GM23338 (cell line): Measurements from ENCODE around the gene PRKD1. TPM values are rescaled to one million over a fixed set of nuclear protein-coding genes. Genes with fewer than 3 reads are reported as not detected.

Experiments
- ATAC-seq: fragments of 200-7000 bp; cut with Tn5 transposase; 3 replicates; pipeline ENCODE4 v1.9.1; 2020
- DNase-seq: peaks from one replicate; pipeline ENCODE4 v3.0.0-alpha.2; 2015; ENCODE audit warnings: low spot score
- H2AFZ ChIP-seq: fragments of 200-600 bp; sonication (generic); 2 replicates; pipeline ENCODE4 v1.8.0; 2016; ENCODE audit warnings: antibody characterized with exemption, mild to moderate bottlenecking, moderate library complexity
- H3F3A ChIP-seq: fragments of 200-600 bp; sonication (generic); replicated peaks from 2 replicates; pipeline ENCODE4 v1.8.0; 2017; ENCODE audit warnings: antibody characterized with exemption, mixed run types, low read depth
- H3K27ac ChIP-seq: fragments of 200-600 bp; sonication (generic); 2 replicates; pipeline ENCODE4 v1.6.1; 2016; ENCODE audit warnings: low read depth
- H3K27me3 ChIP-seq: fragments of 200-600 bp; sonication (generic); 2 replicates; pipeline ENCODE4 v1.8.0; 2016; ENCODE audit warnings: mild to moderate bottlenecking, mixed run types, moderate library complexity; ENCODE audit not compliant: insufficient read depth
- H3K36me3 ChIP-seq: fragments of 200-600 bp; sonication (generic); 2 replicates; pipeline ENCODE4 v1.8.0; 2016; ENCODE audit warnings: mild to moderate bottlenecking; ENCODE audit not compliant: insufficient read depth
- H3K4me1 ChIP-seq: fragments of 200-600 bp; sonication (generic); 2 replicates; pipeline ENCODE4 v1.8.0; 2016; ENCODE audit warnings: mild to moderate bottlenecking, moderate library complexity; ENCODE audit not compliant: insufficient read depth
- H3K4me2 ChIP-seq: fragments of 200-600 bp; sonication (generic); 2 replicates; pipeline ENCODE4 v1.7.1; 2017; ENCODE audit warnings: mixed run types
- H3K4me3 ChIP-seq: fragments of 200-600 bp; sonication (generic); 2 replicates; pipeline ENCODE4 v1.6.1; 2016; ENCODE audit warnings: mixed run types
- H3K79me2 ChIP-seq: fragments of 200-600 bp; sonication (generic); replicated peaks from 2 replicates; pipeline ENCODE4 v1.8.0; 2017; ENCODE audit warnings: mild to moderate bottlenecking; ENCODE audit not compliant: insufficient read depth
- H3K9me2 ChIP-seq: fragments of 200-600 bp; sonication (generic); 2 replicates; pipeline ENCODE4 v1.8.0; 2017; ENCODE audit not compliant: insufficient read depth
- H4K20me1 ChIP-seq: fragments of 200-600 bp; sonication (generic); replicated peaks from 2 replicates; pipeline ENCODE4 v1.8.0; 2017; ENCODE audit warnings: mild to moderate bottlenecking; ENCODE audit not compliant: insufficient read depth
- H3K27ac Mint-ChIP-seq: 2 replicates; pipeline ENCODE4 v1.8.0; 2020; ENCODE audit warnings: inconsistent platforms, mild to moderate bottlenecking, moderate library complexity, mixed read lengths
- H3K27me3 Mint-ChIP-seq: 3 replicates; pipeline ENCODE4 v1.8.0; 2022; ENCODE audit warnings: low read depth, mild to moderate bottlenecking, moderate library complexity, mixed read lengths, inconsistent platforms; ENCODE audit not compliant: insufficient read depth, poor library complexity
- H3K36me3 Mint-ChIP-seq: 3 replicates; pipeline ENCODE4 v1.8.0; 2021; ENCODE audit warnings: low read depth, mild to moderate bottlenecking, inconsistent platforms, moderate library complexity, mixed read lengths
- H3K4me1 Mint-ChIP-seq: 3 replicates; pipeline ENCODE4 v1.8.0; 2020; ENCODE audit warnings: mild to moderate bottlenecking, inconsistent platforms, mixed read lengths
- H3K4me3 Mint-ChIP-seq: 3 replicates; pipeline ENCODE4 v1.8.0; 2021; ENCODE audit warnings: moderate library complexity, mild to moderate bottlenecking, inconsistent platforms, mixed read lengths
- H3K9me3 Mint-ChIP-seq: 3 replicates; pipeline ENCODE4 v1.8.0; 2020; ENCODE audit warnings: moderate library complexity, mild to moderate bottlenecking, inconsistent platforms, mixed read lengths
- ETS1 ChIP-seq: IDR thresholded peaks from 2 replicates; pipeline ENCODE4 v1.6.1; 2016; ENCODE audit warnings: antibody characterized with exemption
- EZH2phosphoT487 ChIP-seq: fragments of 200-600 bp; sonication (generic); IDR thresholded peaks from one replicate; pipeline ENCODE4 v1.8.1; 2018; ENCODE audit warnings: antibody characterized with exemption; ENCODE audit not compliant: unreplicated experiment
- JUNB ChIP-seq: IDR thresholded peaks from one replicate; pipeline ENCODE4 v1.6.1; 2016; ENCODE audit warnings: antibody characterized with exemption; ENCODE audit not compliant: unreplicated experiment
- NANOG ChIP-seq: IDR thresholded peaks from 2 replicates; pipeline ENCODE4 v1.6.1; 2016; ENCODE audit warnings: antibody characterized with exemption, borderline replicate concordance
- POLR2AphosphoS5 ChIP-seq: IDR thresholded peaks from 2 replicates; pipeline ENCODE4 v1.6.1; 2016; ENCODE audit warnings: antibody characterized with exemption, low read depth
- STAT1 ChIP-seq: IDR thresholded peaks from one replicate; pipeline ENCODE4 v1.6.1; 2016; ENCODE audit warnings: antibody characterized with exemption; ENCODE audit not compliant: unreplicated experiment
- ZNF114 ChIP-seq: fragments of 250-450 bp; sonication (Bioruptor Pico); IDR thresholded peaks from 2 replicates; pipeline ENCODE4 v1.5.0; 2020; ENCODE audit warnings: mild to moderate bottlenecking, moderate library complexity
- ZNF331 ChIP-seq: fragments of 250-450 bp; sonication (Bioruptor Pico); IDR thresholded peaks from 2 replicates; pipeline ENCODE4 v1.5.0; 2020; ENCODE audit warnings: low read depth, mild to moderate bottlenecking, moderate library complexity
- polyA plus RNA-seq: library from polyadenylated mRNA; unstranded; fragments of >200 nt; fragmentation: Nextera tagmentation; extraction: Ambion mirVana; gene quantifications from 2 replicates; pipeline ENCODE4 v1.2.1, GENCODE V29; 2016
- total RNA-seq: library from RNA; depleted of rRNA; stranded (reverse); fragments of >200 nt; shearing (Covaris generic); gene quantifications from 2 replicates; pipeline ENCODE4 v1.2.3, GENCODE V29; 2014
- TF ChIP-seq, protein P1 (sequence below): IDR thresholded peaks from one replicate; pipeline ENCODE4 v1.6.1; 2018; ENCODE audit warnings: antibody characterized with exemption; ENCODE audit not compliant: unreplicated experiment
- TF ChIP-seq, protein P2 (sequence below), 2 experiments: fragments of 200-600 bp in 1 of 2; sonication (generic) in 1 of 2; conservative IDR thresholded peaks; 2 replicates each; pipeline versions ENCODE4 v1.5.1 to v1.6.1; 2016 to 2017; ENCODE audit warnings: antibody characterized with exemption in 2 of 2, low read depth in 2 of 2, mild to moderate bottlenecking in 2 of 2, moderate library complexity in 1 of 2
- TF ChIP-seq, protein P3 (sequence below): fragments of 250-450 bp; sonication (Bioruptor Pico); IDR thresholded peaks from 2 replicates; pipeline ENCODE4 v1.5.0; 2020; ENCODE audit warnings: mild to moderate bottlenecking, moderate library complexity

PRKD1 gene
- total and polyA plus RNA-seq, 2 experiments from 2014 or later, result 3.1 to 9.7 TPM

GRCh38 chr14:29627137-29627536 is 300.5 kb downstream of the PRKD1 start:
- Mint-ChIP-seq H3K27me3 (no peaks in the 10 kb centered on the region), H3K36me3 (no peaks in the 10 kb centered on the region), H3K9me3 (no peaks in the 10 kb centered on the region), H3K4me1 (no peaks in the 10 kb centered on the region), H3K4me3 (no peak overlapping the region), H3K27ac (no peak overlapping the region; the same call in 1 of the 2 replicates)
- H3K27me3 ChIP-seq, result no peaks in the 10 kb centered on the region
- no peak overlapping the region for H3K4me3 ChIP-seq
- H4K20me1 ChIP-seq, result no peaks in the 10 kb centered on the region
- DNase-seq (no peak), ATAC-seq (no peak)
- no peaks in the 10 kb centered on the region for H3K9me2 ChIP-seq
- TF ChIP-seq, protein P1, sequence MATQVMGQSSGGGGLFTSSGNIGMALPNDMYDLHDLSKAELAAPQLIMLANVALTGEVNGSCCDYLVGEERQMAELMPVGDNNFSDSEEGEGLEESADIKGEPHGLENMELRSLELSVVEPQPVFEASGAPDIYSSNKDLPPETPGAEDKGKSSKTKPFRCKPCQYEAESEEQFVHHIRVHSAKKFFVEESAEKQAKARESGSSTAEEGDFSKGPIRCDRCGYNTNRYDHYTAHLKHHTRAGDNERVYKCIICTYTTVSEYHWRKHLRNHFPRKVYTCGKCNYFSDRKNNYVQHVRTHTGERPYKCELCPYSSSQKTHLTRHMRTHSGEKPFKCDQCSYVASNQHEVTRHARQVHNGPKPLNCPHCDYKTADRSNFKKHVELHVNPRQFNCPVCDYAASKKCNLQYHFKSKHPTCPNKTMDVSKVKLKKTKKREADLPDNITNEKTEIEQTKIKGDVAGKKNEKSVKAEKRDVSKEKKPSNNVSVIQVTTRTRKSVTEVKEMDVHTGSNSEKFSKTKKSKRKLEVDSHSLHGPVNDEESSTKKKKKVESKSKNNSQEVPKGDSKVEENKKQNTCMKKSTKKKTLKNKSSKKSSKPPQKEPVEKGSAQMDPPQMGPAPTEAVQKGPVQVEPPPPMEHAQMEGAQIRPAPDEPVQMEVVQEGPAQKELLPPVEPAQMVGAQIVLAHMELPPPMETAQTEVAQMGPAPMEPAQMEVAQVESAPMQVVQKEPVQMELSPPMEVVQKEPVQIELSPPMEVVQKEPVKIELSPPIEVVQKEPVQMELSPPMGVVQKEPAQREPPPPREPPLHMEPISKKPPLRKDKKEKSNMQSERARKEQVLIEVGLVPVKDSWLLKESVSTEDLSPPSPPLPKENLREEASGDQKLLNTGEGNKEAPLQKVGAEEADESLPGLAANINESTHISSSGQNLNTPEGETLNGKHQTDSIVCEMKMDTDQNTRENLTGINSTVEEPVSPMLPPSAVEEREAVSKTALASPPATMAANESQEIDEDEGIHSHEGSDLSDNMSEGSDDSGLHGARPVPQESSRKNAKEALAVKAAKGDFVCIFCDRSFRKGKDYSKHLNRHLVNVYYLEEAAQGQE, result no peak
- TF ChIP-seq, protein P2, sequence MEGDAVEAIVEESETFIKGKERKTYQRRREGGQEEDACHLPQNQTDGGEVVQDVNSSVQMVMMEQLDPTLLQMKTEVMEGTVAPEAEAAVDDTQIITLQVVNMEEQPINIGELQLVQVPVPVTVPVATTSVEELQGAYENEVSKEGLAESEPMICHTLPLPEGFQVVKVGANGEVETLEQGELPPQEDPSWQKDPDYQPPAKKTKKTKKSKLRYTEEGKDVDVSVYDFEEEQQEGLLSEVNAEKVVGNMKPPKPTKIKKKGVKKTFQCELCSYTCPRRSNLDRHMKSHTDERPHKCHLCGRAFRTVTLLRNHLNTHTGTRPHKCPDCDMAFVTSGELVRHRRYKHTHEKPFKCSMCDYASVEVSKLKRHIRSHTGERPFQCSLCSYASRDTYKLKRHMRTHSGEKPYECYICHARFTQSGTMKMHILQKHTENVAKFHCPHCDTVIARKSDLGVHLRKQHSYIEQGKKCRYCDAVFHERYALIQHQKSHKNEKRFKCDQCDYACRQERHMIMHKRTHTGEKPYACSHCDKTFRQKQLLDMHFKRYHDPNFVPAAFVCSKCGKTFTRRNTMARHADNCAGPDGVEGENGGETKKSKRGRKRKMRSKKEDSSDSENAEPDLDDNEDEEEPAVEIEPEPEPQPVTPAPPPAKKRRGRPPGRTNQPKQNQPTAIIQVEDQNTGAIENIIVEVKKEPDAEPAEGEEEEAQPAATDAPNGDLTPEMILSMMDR (conservative IDR thresholded peaks at IDR 0.05; ENCODE audit: low read depth in 2 of 2), result no peak
- TF ChIP-seq NANOG, result no peak
- TF ChIP-seq POLR2AphosphoS5, result no peak
- TF ChIP-seq, protein P3, sequence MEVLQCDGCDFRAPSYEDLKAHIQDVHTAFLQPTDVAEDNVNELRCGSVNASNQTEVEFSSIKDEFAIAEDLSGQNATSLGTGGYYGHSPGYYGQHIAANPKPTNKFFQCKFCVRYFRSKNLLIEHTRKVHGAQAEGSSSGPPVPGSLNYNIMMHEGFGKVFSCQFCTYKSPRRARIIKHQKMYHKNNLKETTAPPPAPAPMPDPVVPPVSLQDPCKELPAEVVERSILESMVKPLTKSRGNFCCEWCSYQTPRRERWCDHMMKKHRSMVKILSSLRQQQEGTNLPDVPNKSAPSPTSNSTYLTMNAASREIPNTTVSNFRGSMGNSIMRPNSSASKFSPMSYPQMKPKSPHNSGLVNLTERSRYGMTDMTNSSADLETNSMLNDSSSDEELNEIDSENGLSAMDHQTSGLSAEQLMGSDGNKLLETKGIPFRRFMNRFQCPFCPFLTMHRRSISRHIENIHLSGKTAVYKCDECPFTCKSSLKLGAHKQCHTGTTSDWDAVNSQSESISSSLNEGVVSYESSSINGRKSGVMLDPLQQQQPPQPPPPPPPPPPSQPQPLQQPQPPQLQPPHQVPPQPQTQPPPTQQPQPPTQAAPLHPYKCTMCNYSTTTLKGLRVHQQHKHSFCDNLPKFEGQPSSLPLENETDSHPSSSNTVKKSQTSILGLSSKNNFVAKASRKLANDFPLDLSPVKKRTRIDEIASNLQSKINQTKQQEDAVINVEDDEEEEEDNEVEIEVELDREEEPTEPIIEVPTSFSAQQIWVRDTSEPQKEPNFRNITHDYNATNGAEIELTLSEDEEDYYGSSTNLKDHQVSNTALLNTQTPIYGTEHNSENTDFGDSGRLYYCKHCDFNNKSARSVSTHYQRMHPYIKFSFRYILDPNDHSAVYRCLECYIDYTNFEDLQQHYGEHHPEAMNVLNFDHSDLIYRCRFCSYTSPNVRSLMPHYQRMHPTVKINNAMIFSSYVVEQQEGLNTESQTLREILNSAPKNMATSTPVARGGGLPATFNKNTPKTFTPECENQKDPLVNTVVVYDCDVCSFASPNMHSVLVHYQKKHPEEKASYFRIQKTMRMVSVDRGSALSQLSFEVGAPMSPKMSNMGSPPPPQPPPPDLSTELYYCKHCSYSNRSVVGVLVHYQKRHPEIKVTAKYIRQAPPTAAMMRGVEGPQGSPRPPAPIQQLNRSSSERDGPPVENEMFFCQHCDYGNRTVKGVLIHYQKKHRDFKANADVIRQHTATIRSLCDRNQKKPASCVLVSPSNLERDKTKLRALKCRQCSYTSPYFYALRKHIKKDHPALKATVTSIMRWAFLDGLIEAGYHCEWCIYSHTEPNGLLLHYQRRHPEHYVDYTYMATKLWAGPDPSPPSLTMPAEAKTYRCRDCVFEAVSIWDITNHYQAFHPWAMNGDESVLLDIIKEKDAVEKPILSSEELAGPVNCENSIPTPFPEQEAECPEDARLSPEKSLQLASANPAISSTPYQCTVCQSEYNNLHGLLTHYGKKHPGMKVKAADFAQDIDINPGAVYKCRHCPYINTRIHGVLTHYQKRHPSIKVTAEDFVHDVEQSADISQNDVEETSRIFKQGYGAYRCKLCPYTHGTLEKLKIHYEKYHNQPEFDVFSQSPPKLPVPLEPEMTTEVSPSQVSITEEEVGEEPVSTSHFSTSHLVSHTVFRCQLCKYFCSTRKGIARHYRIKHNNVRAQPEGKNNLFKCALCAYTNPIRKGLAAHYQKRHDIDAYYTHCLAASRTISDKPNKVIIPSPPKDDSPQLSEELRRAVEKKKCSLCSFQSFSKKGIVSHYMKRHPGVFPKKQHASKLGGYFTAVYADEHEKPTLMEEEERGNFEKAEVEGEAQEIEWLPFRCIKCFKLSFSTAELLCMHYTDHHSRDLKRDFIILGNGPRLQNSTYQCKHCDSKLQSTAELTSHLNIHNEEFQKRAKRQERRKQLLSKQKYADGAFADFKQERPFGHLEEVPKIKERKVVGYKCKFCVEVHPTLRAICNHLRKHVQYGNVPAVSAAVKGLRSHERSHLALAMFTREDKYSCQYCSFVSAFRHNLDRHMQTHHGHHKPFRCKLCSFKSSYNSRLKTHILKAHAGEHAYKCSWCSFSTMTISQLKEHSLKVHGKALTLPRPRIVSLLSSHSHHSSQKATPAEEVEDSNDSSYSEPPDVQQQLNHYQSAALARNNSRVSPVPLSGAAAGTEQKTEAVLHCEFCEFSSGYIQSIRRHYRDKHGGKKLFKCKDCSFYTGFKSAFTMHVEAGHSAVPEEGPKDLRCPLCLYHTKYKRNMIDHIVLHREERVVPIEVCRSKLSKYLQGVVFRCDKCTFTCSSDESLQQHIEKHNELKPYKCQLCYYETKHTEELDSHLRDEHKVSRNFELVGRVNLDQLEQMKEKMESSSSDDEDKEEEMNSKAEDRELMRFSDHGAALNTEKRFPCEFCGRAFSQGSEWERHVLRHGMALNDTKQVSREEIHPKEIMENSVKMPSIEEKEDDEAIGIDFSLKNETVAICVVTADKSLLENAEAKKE (CRISPR knock-in tag), result no peak
- no peak for TF ChIP-seq ZNF331 (CRISPR knock-in tag)
- TF ChIP-seq STAT1, result no peak
- TF ChIP-seq EZH2phosphoT487, result no peak
- TF ChIP-seq JUNB, result no peak
- TF ChIP-seq ETS1, result no peak
- TF ChIP-seq ZNF114 (CRISPR knock-in tag), result no peak
- no peaks in the 10 kb centered on the region for H3K79me2 ChIP-seq
- H3K4me1 ChIP-seq, result no peaks in the 10 kb centered on the region
- H3K36me3 ChIP-seq, result no peaks in the 10 kb centered on the region
- H3K4me2 ChIP-seq, result no peak overlapping the region
- no peak overlapping the region for H2AFZ ChIP-seq
- H3F3A ChIP-seq, result no peaks in the 10 kb centered on the region
- H3K27ac ChIP-seq, result no peak overlapping the region
